AG09319 (cell line): ENCODE data around the gene ADGRG1.

ENCODE experiments used
- DNase-seq: peaks from one replicate; pipeline ENCODE4 v3.0.0-alpha.2; 2010; ENCODE audit warnings: low read depth; ENCODE audit errors: extremely low read depth
- TF ChIP-seq, protein P1 (sequence below): IDR thresholded peaks from 2 replicates; pipeline ENCODE4 v1.5.1; 2011; ENCODE audit warnings: low read depth, mild to moderate bottlenecking, inconsistent platforms, low read length, moderate library complexity

The ADGRG1 gene

DNA sequence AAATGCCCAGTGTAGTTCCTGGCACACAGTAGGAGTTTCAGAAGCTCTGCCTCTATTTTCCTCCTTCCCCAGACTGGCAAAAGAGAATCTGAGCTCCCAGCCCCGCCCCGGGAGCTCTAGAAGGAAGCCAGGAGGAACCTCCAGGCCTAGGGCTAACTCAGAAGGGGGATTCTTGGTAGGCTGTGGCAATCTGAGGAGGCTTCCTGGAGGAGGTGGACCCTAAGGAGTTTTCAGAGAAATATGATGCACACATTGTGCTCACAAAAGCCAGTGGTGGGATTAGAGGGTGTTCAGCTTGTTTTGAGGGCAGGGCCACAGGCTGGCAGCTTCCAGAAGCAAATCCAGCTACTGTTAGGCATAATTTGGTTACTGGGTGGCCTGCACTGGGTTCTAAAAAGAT is 10.0 kb downstream of the ADGRG1 start:
- DNase-seq = no peak
- TF ChIP-seq, protein P1, sequence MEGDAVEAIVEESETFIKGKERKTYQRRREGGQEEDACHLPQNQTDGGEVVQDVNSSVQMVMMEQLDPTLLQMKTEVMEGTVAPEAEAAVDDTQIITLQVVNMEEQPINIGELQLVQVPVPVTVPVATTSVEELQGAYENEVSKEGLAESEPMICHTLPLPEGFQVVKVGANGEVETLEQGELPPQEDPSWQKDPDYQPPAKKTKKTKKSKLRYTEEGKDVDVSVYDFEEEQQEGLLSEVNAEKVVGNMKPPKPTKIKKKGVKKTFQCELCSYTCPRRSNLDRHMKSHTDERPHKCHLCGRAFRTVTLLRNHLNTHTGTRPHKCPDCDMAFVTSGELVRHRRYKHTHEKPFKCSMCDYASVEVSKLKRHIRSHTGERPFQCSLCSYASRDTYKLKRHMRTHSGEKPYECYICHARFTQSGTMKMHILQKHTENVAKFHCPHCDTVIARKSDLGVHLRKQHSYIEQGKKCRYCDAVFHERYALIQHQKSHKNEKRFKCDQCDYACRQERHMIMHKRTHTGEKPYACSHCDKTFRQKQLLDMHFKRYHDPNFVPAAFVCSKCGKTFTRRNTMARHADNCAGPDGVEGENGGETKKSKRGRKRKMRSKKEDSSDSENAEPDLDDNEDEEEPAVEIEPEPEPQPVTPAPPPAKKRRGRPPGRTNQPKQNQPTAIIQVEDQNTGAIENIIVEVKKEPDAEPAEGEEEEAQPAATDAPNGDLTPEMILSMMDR = no peak

DNA sequence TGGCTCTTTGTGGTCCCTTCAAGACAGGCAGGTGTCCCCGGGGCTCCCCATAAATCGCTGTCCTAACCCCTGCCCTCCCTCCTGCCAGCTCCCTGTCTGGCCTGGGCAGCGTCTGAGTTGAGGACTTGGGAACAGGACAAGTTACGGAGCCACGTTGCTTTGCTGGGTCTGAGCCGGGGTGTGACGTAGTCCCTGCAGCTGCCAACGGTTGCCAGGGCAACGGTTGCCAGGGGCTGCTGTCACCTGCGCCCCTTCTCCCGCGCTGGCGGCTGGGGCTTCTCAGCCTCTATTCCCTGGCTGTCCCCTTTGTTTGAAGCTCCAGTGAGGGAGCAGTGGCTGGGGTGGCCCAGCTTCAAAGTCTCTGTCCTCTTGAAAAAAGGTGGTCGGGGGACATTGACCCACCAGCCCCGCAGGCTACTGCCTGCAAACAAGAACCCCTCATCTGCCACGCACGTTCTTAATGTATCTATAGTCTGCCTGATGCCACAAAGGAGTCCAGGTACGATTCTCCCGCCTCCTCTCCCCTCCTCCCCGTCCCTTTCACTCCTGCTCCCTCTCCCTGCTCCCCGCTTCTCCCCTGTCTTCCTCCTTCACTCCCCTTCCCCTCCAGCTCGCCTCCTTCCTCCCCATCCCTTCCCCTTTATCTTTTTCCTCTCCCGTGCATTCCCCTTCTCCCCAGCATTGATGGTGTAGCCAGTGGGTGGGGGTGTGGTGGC is 10.9 kb downstream of the ADGRG1 start:
- TF ChIP-seq, protein P1 = no peak
- DNase-seq = no peak

DNA sequence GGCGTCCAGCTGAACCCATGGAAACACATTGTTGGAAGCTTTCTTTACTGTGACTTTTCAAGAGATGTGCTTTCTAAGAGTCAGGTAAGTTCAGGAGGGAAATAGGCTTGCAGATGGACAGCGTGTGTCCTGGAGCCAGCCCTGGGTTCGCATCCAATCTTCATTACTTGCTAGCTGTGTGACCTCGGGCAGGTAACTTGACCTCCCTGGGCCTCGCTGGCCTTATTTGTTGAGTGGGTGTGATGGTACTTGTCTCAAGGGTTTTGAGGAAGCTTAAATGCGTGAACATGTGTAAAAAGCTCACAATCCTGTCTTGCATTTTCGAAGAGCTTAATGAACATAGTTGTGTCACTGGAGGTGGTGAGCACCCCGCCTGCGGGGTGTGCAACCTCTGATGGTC is 11.8 kb downstream of the ADGRG1 start:
- no peak for DNase-seq

DNA sequence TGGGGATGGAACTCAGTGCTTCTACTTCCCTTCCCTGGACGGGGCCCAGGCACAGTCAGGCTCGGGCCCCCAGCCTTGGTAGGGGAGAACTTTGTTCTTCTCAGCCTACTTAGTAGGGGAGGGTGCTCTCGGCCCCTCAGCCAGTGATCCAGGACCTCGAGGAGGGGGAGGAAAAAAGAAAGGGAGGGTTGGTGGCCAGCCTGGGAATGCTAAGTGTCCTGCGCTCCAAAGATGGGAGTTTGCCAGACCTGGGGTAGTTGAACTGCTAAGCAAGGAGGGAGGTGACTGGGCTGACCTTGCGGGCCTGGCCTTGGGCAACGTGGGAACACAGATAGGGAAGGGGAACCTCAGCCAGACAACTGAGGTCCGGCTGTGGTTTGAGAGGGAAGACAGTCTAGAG is 12.2 kb downstream of the ADGRG1 start:
- TF ChIP-seq, protein P1 = no peak
- no peak for DNase-seq

More for the DNA sequence above, 11.8 kb downstream of the ADGRG1 start:
- TF ChIP-seq, protein P1 = no peak

DNA sequence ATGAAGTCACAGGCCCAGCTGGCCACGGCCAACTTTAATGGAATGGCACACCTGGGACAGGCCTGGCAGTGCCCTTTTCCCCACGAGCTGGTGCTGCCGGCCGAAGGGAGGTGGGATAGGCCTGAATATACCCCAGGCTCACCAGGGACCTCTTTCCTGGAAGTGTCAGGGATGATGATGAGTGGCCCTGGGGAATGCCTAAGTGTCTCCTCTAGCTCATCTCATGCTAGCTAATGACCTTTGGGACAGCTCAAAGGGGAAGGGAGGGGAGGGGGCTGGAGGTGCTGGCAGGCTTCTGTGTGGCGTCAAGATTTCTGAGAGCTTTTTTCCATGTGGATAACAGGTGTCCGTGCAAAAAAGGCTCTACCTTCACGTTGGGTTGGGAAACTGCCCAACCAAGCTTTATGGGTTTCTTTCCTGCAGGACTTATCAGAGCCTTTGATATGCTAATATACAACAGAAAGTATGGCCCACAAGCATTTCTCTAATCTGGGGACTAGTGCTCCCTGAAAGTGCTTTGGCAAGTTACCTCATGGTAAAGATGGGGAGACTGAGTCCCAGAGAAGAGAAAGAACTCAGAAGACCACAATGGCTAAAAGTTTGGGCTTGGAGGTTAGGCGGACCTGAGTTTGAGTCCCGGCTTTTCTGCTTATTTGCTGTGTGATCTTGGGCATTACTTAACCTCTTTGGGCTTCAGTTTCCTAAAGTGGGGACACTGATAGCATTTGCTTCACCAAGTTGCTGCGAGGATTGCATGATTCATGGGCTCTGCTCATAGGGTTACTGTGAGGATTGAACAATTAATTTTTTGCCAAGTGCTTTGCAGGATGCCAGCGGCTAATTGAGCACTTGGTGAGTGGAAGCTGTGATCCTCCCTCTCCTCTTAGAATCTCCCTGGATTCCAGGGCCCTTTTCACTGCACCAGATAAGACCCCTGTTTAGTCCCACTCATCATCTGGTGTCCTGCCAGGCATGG is 14.0 kb downstream of the ADGRG1 start:
- DNase-seq = no peak
- TF ChIP-seq, protein P1 = no peak

DNA sequence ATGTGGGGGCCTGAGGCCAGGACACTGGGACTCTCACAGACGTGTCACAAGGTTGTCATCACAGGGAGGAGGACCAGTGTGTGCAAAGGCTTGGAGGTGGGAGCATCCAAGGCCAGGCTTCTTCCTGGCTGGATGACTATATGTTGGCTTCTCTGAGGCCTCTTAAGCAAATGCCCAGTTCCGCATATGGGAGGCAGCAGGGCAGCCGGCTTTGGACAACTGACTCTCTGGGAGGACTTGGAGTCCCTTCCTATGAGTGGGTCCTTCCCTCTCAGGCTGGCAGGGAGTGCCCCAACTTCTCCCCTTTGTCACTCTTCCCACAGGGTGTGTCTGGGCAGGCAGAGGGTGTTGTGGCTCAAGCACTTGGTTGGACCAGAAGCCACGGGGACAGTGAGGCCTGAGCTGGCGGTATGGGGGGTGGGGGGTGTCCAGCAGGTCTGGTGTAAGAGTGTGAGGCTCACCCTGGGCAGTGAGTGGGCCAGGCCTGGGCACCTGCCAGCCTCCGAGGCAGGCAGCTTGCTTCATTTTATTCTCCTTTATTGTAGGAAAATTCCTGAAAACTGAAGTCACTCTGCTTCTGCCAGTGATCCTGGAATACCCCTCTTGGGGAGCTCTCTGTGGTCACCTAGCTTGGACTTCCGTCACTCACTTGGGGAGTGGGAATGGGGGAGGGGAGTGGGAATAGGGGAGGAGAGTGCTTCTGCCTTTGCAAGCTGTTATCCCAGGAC is 14.9 kb downstream of the ADGRG1 start:
- TF ChIP-seq, protein P1 = no peak
- DNase-seq = no peak
